ENCODE data around the gene CMSS1. TPM values are rescaled to one million over a fixed set of nuclear protein-coding genes. Genes with fewer than 3 reads are reported as not detected.

CMSS1 gene
- total RNA-seq, 4 donors from 2014 or later = 1.8 to 41.2 (median 17.0) TPM

GRCh38 chr3:99965681-99966408, 148.2 kb downstream of the CMSS1 start:
- Histone ChIP-seq H3K4me1 (peaks cover 0 to 15% of the 10 kb centered on the region in 2 donors), H3K36me3 (no peaks in the 10 kb centered on the region), H3K4me3 (no peak overlapping the region), H3K27ac (peak overlapping the region; percentile 77 to 83), H3K27me3 (no peaks in the 10 kb centered on the region), H3K9me3 (no peaks in the 10 kb centered on the region)
- no peak for DNase-seq
- intact Hi-C loops (cut with DNase I; ENCODE audit: low total_unique reads) = no loop called here
- TF ChIP-seq POLR2A (IDR thresholded peaks at IDR 0.05) (no peak), CTCF (IDR thresholded peaks at IDR 0.05) (no peak)

GRCh38 chr3:99966662-99967416, 149.2 kb downstream of the CMSS1 start:
- no peak for DNase-seq
- peak overlapping the region; percentile 77 to 83 for H3K27ac ChIP-seq
- TF ChIP-seq CTCF (IDR thresholded peaks at IDR 0.05) (no peak), POLR2A (IDR thresholded peaks at IDR 0.05) (no peak)
- H3K27me3 ChIP-seq = no peaks in the 10 kb centered on the region
- H3K4me3 ChIP-seq = no peak overlapping the region
- intact Hi-C loops (cut with DNase I; ENCODE audit: low total_unique reads) = no loop called here
- no peaks in the 10 kb centered on the region for H3K36me3 ChIP-seq
- no peaks in the 10 kb centered on the region for H3K9me3 ChIP-seq
- H3K4me1 ChIP-seq = peaks cover 0 to 15% of the 10 kb centered on the region in 2 donors

- no peak for DNase-seq
- intact Hi-C loops (cut with DNase I; ENCODE audit: low total_unique reads) = no loop called here
- Histone ChIP-seq H3K4me1 (peaks cover 0 to 15% of the 10 kb centered on the region in 2 donors), H3K4me3 (no peak overlapping the region), H3K27me3 (no peaks in the 10 kb centered on the region), H3K27ac (peak overlapping the region; percentile 17 to 77), H3K9me3 (no peaks in the 10 kb centered on the region), H3K36me3 (no peaks in the 10 kb centered on the region)
- TF ChIP-seq CTCF (IDR thresholded peaks at IDR 0.05) (no peak), POLR2A (IDR thresholded peaks at IDR 0.05) (no peak)
These were observed 150.1 kb downstream of the CMSS1 start for GRCh38 chr3:99967796-99968195.

GRCh38 chr3:99969136-99969535, 151.5 kb downstream of the CMSS1 start:
- no peaks in the 10 kb centered on the region for H3K9me3 ChIP-seq
- H3K27ac ChIP-seq = no peak overlapping the region
- TF ChIP-seq CTCF (IDR thresholded peaks at IDR 0.05) (no peak), POLR2A (IDR thresholded peaks at IDR 0.05) (no peak)
- peaks cover 0 to 15% of the 10 kb centered on the region in 2 donors for H3K4me1 ChIP-seq
- H3K27me3 ChIP-seq = no peaks in the 10 kb centered on the region
- H3K36me3 ChIP-seq = no peaks in the 10 kb centered on the region
- no peak overlapping the region for H3K4me3 ChIP-seq
- no peak for DNase-seq
- intact Hi-C loops (cut with DNase I; ENCODE audit: low total_unique reads) = no loop called here

- no peak overlapping the region for H3K4me3 ChIP-seq
- TF ChIP-seq CTCF (IDR thresholded peaks at IDR 0.05) (no peak), POLR2A (IDR thresholded peaks at IDR 0.05) (no peak)
- DNase-seq = no peak
- H3K27me3 ChIP-seq = no peaks in the 10 kb centered on the region
- peaks cover 0 to 6% of the 10 kb centered on the region in 2 donors for H3K4me1 ChIP-seq
- intact Hi-C loops (cut with DNase I; ENCODE audit: low total_unique reads) = no loop called here
- H3K36me3 ChIP-seq = no peaks in the 10 kb centered on the region
- no peak overlapping the region for H3K27ac ChIP-seq
- no peaks in the 10 kb centered on the region for H3K9me3 ChIP-seq
These were observed 152.5 kb downstream of the CMSS1 start for GRCh38 chr3:99970198-99970597.

Measured in uterus (tissue), 4 donors.